ENCODE data around the gene SMIM24.
"Not testable (repeated sequence)": the region's sequence is repeated elsewhere in the genome, so short reads cannot be mapped to it uniquely, and the experiment has no call there.

The SMIM24 gene

DNA sequence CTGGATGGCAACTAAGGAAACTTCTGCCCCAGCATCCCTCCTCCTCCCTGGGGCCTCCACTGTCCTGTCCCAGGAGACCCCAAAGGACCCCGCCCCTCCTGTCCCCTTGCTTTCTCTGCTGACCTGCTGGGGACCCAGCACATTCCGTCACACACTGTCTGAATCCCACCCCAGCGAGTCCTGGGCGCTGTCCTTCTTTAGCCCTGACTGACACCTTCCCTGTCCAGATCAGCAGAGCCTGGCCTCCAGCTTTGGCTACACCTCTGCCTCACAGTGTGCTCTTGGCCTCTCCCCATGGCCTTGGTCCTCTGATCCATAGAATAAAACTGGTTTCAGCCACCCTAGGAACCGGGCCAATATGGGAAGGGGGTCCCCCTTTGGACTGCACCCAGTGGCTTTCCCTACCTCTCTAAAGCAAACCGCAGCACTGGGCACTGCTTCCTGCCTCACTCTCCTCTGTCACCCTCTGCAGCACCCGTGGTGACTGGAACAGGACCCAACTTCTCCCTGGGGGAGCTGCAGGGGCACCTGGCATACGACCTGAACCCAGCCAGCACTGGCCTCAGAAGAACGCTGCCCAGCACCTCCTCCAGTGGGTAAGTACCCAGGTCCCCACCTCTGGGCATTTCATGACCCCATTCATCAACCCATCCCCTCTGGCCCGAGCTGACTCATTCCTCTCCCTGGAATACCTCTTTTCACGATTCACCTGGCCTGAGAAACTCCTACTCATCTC, 46.4 kb downstream of the SMIM24 start:
- DNase-seq (ENCODE audit: low read depth in 2 of 2): no peak

DNA sequence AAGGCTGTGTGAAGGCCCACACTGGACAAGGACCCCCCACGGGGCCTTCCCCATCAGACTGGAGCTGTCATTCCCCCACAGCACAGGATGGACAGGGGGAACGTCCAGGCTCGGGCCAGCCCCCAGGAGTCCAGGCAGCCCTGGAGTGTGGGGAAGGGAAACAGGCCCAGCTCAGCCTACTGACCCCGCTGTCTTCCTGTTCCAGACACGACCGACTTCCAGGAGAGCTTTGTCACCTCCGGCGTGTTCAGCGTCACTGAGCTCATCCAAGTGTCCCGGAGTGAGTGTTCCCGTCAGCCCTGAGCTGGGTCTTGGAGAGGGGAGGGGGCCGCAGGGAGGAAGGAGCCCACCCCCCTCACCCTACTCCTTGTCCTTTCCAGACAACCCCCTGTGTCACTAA, 47.0 kb downstream of the SMIM24 start:
- no peak for DNase-seq (ENCODE audit: low read depth in 2 of 2)

DNA sequence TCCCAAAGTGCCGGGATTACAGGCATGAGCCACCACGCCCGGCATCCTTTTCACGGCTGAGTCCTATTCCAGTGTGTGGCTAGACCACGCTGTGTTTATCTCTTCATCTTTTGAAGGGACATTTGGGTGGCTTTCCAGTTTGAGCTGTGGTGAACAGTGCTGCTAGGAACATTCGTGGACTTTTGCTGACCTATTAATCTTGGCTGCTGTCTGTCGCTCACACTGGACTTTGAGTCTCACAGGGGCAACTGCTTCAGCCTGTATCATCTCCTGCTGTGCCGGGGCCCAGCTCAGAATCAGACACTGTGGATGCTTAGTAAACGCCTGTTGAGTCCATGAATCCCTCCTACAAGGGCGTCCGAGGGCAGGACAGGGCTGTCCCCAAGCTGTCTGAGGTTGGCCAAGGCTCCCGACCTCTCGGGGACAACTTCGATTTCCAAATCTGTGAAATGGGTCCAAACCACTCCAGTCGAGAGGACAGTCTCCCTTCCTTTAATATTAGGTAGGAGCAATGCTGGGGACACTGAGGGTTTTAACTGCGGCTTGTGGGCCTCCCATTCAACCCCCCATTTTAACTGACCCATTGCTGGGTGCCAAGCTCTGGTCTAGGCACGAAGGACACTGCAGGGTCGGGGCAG, 48.4 kb downstream of the SMIM24 start:
- DNase-seq (ENCODE audit: low read depth in 2 of 2): no peak

DNA sequence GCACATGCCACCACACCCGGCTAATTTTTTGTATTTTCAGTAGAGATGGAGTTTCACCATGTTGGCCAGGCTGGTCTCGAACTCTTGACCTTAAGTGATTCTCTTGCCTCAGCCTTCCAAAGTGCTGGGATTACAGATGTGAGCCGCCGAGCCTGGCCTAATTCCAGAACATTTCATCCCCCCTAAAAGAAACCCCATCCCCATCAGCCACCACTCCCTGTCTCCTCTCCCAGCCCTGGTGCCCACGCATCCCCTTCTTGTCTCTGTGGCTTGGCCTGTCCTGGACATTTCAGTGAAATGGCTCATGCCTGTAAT, 50.0 kb downstream of the SMIM24 start:
- not testable (repeated sequence) for DNase-seq (ENCODE audit: low read depth in 2 of 2)

DNA sequence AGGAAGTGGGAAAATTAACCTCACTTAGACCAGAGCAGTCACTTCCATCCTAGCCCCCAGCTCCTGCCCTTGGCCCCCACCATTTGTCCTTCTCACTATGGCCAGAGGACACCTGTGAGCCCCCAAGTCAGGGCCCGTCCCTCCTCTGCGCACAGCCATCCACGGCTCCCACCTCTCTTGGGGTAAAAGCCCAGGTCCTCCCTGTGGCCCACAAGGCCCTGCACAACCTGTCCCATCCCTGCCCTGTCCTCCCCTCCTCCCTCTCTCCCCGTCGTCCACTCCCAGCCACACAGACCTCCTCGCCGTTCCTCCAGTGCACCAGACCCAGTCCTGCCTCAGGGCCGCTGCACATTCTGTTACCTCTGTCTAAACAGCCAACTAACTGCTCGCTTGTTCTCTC, 53.9 kb downstream of the SMIM24 start:
- no peak for DNase-seq (ENCODE audit: low read depth in 2 of 2)
